Vagina (tissue), 2 donors: Measurements from ENCODE around the gene EPHA10.

Experiments
- CTCF ChIP-seq, 3 experiments: fragments of 450-650 bp in 2 of 3; fragments of 200-600 bp in 1 of 3; sonication (generic) in 1 of 3; IDR thresholded peaks; one replicate each; pipeline ENCODE4 v1.5.1; 2017 to 2019; ENCODE audit warnings: antibody characterized with exemption in 3 of 3, mild to moderate bottlenecking in 2 of 3, moderate library complexity in 2 of 3
- POLR2AphosphoS5 ChIP-seq, 2 donors: sonication (generic); formaldehyde crosslinking; IDR thresholded peaks; one replicate each; pipeline ENCODE4 v1.9.0; 2017; ENCODE audit warnings: antibody characterized with exemption in 2 of 2, mild to moderate bottlenecking in 2 of 2, low read depth in 1 of 2; ENCODE audit not compliant: insufficient read depth in 1 of 2

DNA sequence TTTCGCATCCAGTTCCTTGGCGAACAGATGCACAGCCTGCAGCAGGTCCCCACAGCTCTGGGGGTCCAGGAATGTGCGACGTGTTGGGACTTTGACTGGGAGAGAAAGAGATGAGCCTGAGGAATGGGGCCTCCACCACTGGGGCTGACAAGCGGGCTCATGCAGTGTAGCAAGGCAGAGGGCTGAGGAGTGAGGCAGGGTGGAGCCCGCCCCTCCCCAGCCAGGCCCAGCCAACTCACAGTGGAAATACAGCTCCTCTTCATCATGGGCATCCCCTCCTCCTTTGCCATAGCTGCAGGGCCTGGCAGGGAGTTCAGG lies 41.9 kb downstream of the EPHA10 start:
- TF ChIP-seq CTCF (IDR thresholded peaks at IDR 0.05) (no peak), POLR2AphosphoS5 (IDR thresholded peaks at IDR 0.05; ENCODE audit: insufficient read depth in 1 of 2, low read depth in 1 of 2) (no peak)
